Activated naive CD8-positive, alpha-beta T cell treated with anti-CD3 and anti-CD28 coated beads, Interleukin-2, amount 10 ng/mL, durations not matched to agents 7 days and 5 days (primary cell): ENCODE measurements around the gene CTNNA1. TPM values are rescaled to one million over a fixed set of nuclear protein-coding genes. Genes with fewer than 3 reads are reported as not detected.

Experiments
- ATAC-seq: fragments of 150-1000 bp; cut with Tn5 transposase; one replicate; pipeline ENCODE4 v1.10.0; 2021; ENCODE audit warnings: low read depth, moderate library complexity
- POLR2A ChIA-PET: fragments of 350-600 bp; sonication (Branson Sonifier 250); formaldehyde crosslinking; loops from one replicate; lab custom pipeline; 2021; ENCODE audit warnings: antibody characterized with exemption; lab: Charles Lee
- DNase-seq: peaks from one replicate; pipeline ENCODE4 v3.0.0; 2021
- H3K27ac Mint-ChIP-seq: one replicate; pipeline ENCODE4 v1.8.0; 2022; ENCODE audit warnings: mild to moderate bottlenecking, mixed read lengths
- H3K27me3 Mint-ChIP-seq: one replicate; pipeline ENCODE4 v1.8.0; 2022; ENCODE audit warnings: mild to moderate bottlenecking, moderate library complexity, mixed read lengths
- H3K36me3 Mint-ChIP-seq: one replicate; pipeline ENCODE4 v1.8.0; 2021; ENCODE audit warnings: mild to moderate bottlenecking, mixed read lengths
- H3K4me1 Mint-ChIP-seq: one replicate; pipeline ENCODE4 v1.8.0; 2021; ENCODE audit warnings: mixed read lengths
- H3K4me3 Mint-ChIP-seq: one replicate; pipeline ENCODE4 v1.8.0; 2022; ENCODE audit warnings: mild to moderate bottlenecking, moderate library complexity, mixed read lengths
- H3K9me3 Mint-ChIP-seq: one replicate; pipeline ENCODE4 v1.8.0; 2021; ENCODE audit warnings: mixed read lengths
- total RNA-seq, 2 experiments: library from RNA; stranded (reverse); gene quantifications; one replicate each; pipeline ENCODE4 v1.2.3, GENCODE V29; 2021

CTNNA1 gene
- total RNA-seq, 2 experiments from 2014 or later = 23.1 to 24.2 TPM

GRCh38 chr5:138948471-138949222 is 195.4 kb downstream of the CTNNA1 start:
- Mint-ChIP-seq H3K36me3 (no peaks in the 10 kb centered on the region), H3K27me3 (no peaks in the 10 kb centered on the region), H3K4me3 (no peak overlapping the region), H3K4me1 (peaks cover 18% of the 10 kb centered on the region), H3K27ac (no peak overlapping the region), H3K9me3 (no peaks in the 10 kb centered on the region)
- POLR2A ChIA-PET = interaction anchor here (1.2 kb wide), 1 partner anchor 35 kb away, joined by 3 read pairs; no protein-coding TSS in a partner anchor
- no peak for ATAC-seq
- no peak for DNase-seq

DNA sequence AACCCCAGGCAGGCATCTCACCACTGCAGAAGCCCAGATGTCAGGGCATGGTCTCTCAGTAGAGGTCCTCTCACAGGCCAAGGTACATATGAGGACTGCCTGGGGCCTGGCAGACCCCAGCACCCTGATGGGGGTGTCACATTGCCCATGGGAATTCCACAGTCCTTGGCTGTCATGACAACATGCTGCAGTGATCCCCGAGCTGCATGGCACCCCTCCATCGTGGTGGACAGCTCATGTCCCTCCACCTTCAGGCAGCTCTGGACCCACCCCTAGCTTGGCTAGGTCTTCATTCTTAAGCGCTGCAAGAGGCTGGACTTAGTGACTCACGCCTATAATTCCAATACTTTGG is 196.0 kb downstream of the CTNNA1 start:
- H3K4me1 Mint-ChIP-seq = peaks cover 13% of the 10 kb centered on the region
- ATAC-seq (no peak), DNase-seq (no peak)
- POLR2A ChIA-PET = interaction anchor here (1.2 kb wide), 1 partner anchor 35 kb away, joined by 3 read pairs; no protein-coding TSS in a partner anchor
- no peak overlapping the region for H3K27ac Mint-ChIP-seq
- no peaks in the 10 kb centered on the region for H3K9me3 Mint-ChIP-seq
- no peaks in the 10 kb centered on the region for H3K27me3 Mint-ChIP-seq
- no peaks in the 10 kb centered on the region for H3K36me3 Mint-ChIP-seq
- H3K4me3 Mint-ChIP-seq = no peak overlapping the region

DNA sequence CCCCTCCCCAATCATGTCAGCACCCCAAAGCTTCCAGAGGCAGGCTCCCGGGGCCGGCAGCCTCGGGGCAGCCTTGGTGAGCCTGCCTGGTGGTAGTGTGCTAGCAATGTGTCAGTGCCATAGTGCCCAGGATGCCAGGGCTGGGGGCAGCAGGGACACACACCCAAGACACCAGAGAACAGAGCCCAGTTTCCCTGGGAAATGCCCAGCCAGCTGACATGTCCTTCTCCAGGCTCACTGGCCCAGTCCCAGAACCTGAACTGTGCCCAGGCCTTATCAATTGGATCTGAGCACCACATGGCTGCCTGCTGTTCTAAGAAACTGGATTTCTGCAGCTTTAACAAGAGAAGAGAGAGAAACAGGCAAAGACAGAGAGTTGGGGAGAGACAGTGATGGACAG is 196.8 kb downstream of the CTNNA1 start:
- DNase-seq (no peak), ATAC-seq (no peak)
- H3K36me3 Mint-ChIP-seq = no peaks in the 10 kb centered on the region
- no peaks in the 10 kb centered on the region for H3K9me3 Mint-ChIP-seq
- no peak overlapping the region for H3K4me3 Mint-ChIP-seq
- no peak overlapping the region for H3K27ac Mint-ChIP-seq
- POLR2A ChIA-PET = no interaction called here
- peaks cover 13% of the 10 kb centered on the region for H3K4me1 Mint-ChIP-seq
- H3K27me3 Mint-ChIP-seq = no peaks in the 10 kb centered on the region

DNA sequence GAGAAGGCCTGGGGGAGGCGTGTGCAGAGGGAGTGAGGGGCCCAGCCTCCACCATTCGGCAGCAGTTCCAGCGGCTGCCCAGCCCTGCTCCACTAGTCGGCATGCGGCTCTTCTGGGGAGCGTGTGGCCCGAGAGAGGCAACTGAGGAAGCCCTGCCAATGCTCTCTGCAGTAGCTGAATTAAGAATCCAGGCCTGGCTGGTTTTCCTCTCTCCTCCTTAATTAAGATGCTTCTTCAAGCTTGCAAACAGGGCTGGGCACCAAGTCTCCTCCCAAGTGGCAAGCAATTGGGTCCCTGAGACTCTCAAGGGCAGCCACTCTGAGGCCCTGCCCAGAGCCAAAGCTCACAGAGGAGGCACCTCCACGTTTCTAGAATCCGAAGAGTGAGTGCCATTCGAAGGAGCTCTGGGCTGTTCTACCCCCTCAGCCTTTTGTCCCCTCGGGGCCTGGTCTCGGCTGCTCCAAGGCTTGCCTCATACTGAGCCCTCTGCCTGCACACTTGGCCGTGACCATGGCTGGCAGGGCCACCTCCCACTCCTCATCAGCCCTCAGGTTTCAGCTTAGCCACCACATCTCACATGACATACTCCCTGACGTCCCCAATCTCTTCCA is 197.3 kb downstream of the CTNNA1 start:
- ATAC-seq (no peak), DNase-seq (no peak)
- Mint-ChIP-seq H3K27me3 (no peaks in the 10 kb centered on the region), H3K4me3 (no peak overlapping the region), H3K9me3 (no peaks in the 10 kb centered on the region), H3K4me1 (peaks cover 13% of the 10 kb centered on the region), H3K27ac (no peak overlapping the region), H3K36me3 (no peaks in the 10 kb centered on the region)
- POLR2A ChIA-PET = no interaction called here

- no peaks in the 10 kb centered on the region for H3K36me3 Mint-ChIP-seq
- H3K9me3 Mint-ChIP-seq = no peaks in the 10 kb centered on the region
- POLR2A ChIA-PET = no interaction called here
- H3K4me3 Mint-ChIP-seq = no peak overlapping the region
- no peak overlapping the region for H3K27ac Mint-ChIP-seq
- ATAC-seq = no peak
- DNase-seq = no peak
- H3K27me3 Mint-ChIP-seq = no peaks in the 10 kb centered on the region
- peaks cover 13% of the 10 kb centered on the region for H3K4me1 Mint-ChIP-seq
Measured at GRCh38 chr5:138951091-138951985, 198.1 kb downstream of the CTNNA1 start.

- POLR2A ChIA-PET = no interaction called here
- Mint-ChIP-seq H3K4me1 (peaks cover 13% of the 10 kb centered on the region), H3K9me3 (no peaks in the 10 kb centered on the region), H3K27me3 (no peaks in the 10 kb centered on the region), H3K4me3 (no peak overlapping the region), H3K36me3 (no peaks in the 10 kb centered on the region), H3K27ac (peak overlapping the region; percentile 24)
- ATAC-seq (no peak), DNase-seq (no peak)
Measured at GRCh38 chr5:138951986-138952735, 198.9 kb downstream of the CTNNA1 start.

DNA sequence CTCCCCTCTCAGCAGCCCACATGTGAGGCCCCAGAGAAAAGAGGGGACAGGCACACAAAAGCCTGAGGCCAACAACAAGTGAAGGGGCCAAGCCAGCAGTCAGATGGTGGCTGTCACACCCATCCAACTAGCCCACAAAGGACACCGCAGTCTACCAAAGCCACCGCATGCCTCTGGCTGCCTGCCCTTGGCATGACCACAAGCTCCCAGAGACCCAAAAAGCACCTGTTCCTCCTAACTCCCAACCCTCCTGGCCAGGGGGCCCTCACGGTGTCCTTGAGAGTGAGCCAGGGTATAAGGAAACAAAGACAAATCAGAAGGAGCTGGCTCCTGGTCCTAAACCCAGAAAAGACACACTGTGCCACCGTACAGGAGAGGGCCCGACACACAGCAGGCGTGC is 199.7 kb downstream of the CTNNA1 start:
- ATAC-seq (no peak), DNase-seq (no peak)
- H3K36me3 Mint-ChIP-seq = no peaks in the 10 kb centered on the region
- H3K9me3 Mint-ChIP-seq = no peaks in the 10 kb centered on the region
- peak overlapping the region; percentile 61 for H3K27ac Mint-ChIP-seq
- peaks cover 11% of the 10 kb centered on the region for H3K4me1 Mint-ChIP-seq
- POLR2A ChIA-PET = no interaction called here
- H3K27me3 Mint-ChIP-seq = no peaks in the 10 kb centered on the region
- H3K4me3 Mint-ChIP-seq = peak overlapping the region; percentile 16

GRCh38 chr5:138953387-138954256 is 200.4 kb downstream of the CTNNA1 start:
- Mint-ChIP-seq H3K4me1 (peaks cover 11% of the 10 kb centered on the region), H3K27ac (peak overlapping the region; percentile 68), H3K27me3 (no peaks in the 10 kb centered on the region), H3K36me3 (no peaks in the 10 kb centered on the region), H3K9me3 (no peaks in the 10 kb centered on the region), H3K4me3 (peak overlapping the region; percentile 16)
- DNase-seq (no peak), ATAC-seq (peak; percentile 96)
- POLR2A ChIA-PET = no interaction called here

- H3K4me1 Mint-ChIP-seq = peaks cover 11% of the 10 kb centered on the region
- H3K27ac Mint-ChIP-seq = peak overlapping the region; percentile 68
- DNase-seq (no peak), ATAC-seq (no peak)
- no peaks in the 10 kb centered on the region for H3K36me3 Mint-ChIP-seq
- POLR2A ChIA-PET = interaction anchor here (1.0 kb wide), 1 partner anchor 340 kb away, joined by 3 read pairs; no protein-coding TSS in a partner anchor
- no peak overlapping the region for H3K4me3 Mint-ChIP-seq
- no peaks in the 10 kb centered on the region for H3K9me3 Mint-ChIP-seq
- H3K27me3 Mint-ChIP-seq = no peaks in the 10 kb centered on the region
Measured at GRCh38 chr5:138954257-138955012, 201.2 kb downstream of the CTNNA1 start.

DNA sequence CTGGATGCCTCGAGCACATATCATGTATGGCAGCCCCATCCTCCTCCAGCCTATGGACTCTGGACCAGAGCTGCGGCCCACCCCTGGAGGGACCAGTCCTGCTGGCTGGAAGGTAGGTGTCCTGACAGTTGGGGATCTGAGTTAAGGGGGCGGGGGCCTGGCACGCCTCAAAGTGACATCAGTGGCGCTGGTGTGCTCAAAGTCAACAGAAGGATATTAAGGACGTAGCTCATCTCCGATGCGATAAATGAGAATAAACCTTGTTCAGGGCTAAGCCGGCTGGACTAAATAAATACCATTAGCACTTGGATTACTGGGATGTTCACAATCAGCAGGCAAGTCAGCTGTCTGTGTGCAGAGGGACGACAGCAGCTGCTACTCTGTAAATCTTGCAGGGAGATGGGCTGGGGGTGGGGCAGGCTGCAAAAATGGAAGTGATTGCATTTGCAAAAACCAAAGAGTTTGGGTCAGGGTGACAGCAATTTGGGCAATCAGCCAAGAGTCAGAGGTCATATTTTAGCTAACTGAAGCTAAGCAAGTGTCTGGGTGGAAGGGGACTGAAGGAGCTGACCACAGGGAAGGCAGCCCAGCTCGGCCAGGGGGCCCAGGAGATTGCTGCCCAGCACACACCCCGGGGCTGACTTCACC is 201.9 kb downstream of the CTNNA1 start:
- H3K9me3 Mint-ChIP-seq = no peaks in the 10 kb centered on the region
- no peak overlapping the region for H3K4me3 Mint-ChIP-seq
- POLR2A ChIA-PET = interaction anchor here (1.0 kb wide), 1 partner anchor 339 kb away, joined by 3 read pairs; no protein-coding TSS in a partner anchor
- peaks cover 11% of the 10 kb centered on the region for H3K4me1 Mint-ChIP-seq
- H3K27me3 Mint-ChIP-seq = no peaks in the 10 kb centered on the region
- no peaks in the 10 kb centered on the region for H3K36me3 Mint-ChIP-seq
- ATAC-seq = no peak
- H3K27ac Mint-ChIP-seq = no peak overlapping the region
- no peak for DNase-seq

GRCh38 chr5:138955671-138956295 is 202.6 kb downstream of the CTNNA1 start:
- ATAC-seq (no peak), DNase-seq (no peak)
- Mint-ChIP-seq H3K36me3 (no peaks in the 10 kb centered on the region), H3K4me1 (peaks cover 11% of the 10 kb centered on the region), H3K27ac (no peak overlapping the region), H3K27me3 (no peaks in the 10 kb centered on the region), H3K9me3 (no peaks in the 10 kb centered on the region), H3K4me3 (no peak overlapping the region)
- POLR2A ChIA-PET = no interaction called here
